HepG2 (cell line): Measurements from ENCODE around the gene MEGF6. TPM values are rescaled to one million over a fixed set of nuclear protein-coding genes. Genes with fewer than 3 reads are reported as not detected.
A peak's percentile ranks its signal among the peaks of the same experiment; 100 is the strongest.

Experiments used
- GZF1 ChIP-seq: sonication (generic); formaldehyde crosslinking; IDR thresholded peaks from 2 replicates; pipeline ENCODE4 v1.5.1; 2020; ENCODE audit warnings: mild to moderate bottlenecking, missing genetic modification reagents
- HOXA5 ChIP-seq: sonication (generic); formaldehyde crosslinking; IDR thresholded peaks from 2 replicates; pipeline ENCODE4 v1.4.0; 2020; ENCODE audit warnings: missing genetic modification reagents
- MED1 ChIP-seq: sonication (generic); formaldehyde crosslinking; IDR thresholded peaks from 2 replicates; pipeline ENCODE4 v1.4.0; 2020; ENCODE audit warnings: missing genetic modification reagents
- MTA1 ChIP-seq: sonication (generic); formaldehyde crosslinking; IDR thresholded peaks from 2 replicates; pipeline ENCODE4 v1.4.0; 2020; ENCODE audit warnings: missing genetic modification reagents, mild to moderate bottlenecking, borderline replicate concordance
- MYC ChIP-seq: sonication (generic); formaldehyde crosslinking; IDR thresholded peaks from 2 replicates; pipeline ENCODE4 v1.9.0; 2021; ENCODE audit warnings: missing genetic modification reagents, borderline replicate concordance
- PAF1 ChIP-seq: IDR thresholded peaks from 2 replicates; pipeline ENCODE4 v1.6.1; 2016; ENCODE audit warnings: missing genetic modification reagents, missing compliant biosample characterization
- PITX1 ChIP-seq: sonication (generic); formaldehyde crosslinking; IDR thresholded peaks from 2 replicates; pipeline ENCODE4 v1.5.1; 2020; ENCODE audit warnings: mild to moderate bottlenecking, missing genetic modification reagents
- RFX3 ChIP-seq: IDR thresholded peaks from 2 replicates; pipeline ENCODE4 v1.6.1; 2016; ENCODE audit warnings: missing biosample characterization, missing genetic modification reagents
- RNF2 ChIP-seq: fragments of 450-650 bp; conservative IDR thresholded peaks from 2 replicates; pipeline ENCODE4 v1.6.1; 2016; ENCODE audit warnings: low read depth
- SNAPC5 ChIP-seq: sonication (generic); formaldehyde crosslinking; IDR thresholded peaks from 2 replicates; pipeline ENCODE4 v1.8.1; 2023; ENCODE audit warnings: mild to moderate bottlenecking, missing genetic modification reagents, borderline replicate concordance
- SRSF9 ChIP-seq: fragments of 200-400 bp; formaldehyde crosslinking; IDR thresholded peaks from 2 replicates; pipeline ENCODE4 v1.6.1; 2018; ENCODE audit warnings: borderline replicate concordance, mild to moderate bottlenecking, low read depth, low read length; ENCODE audit not compliant: insufficient read depth, poor library complexity, severe bottlenecking
- YY1 ChIP-seq: IDR thresholded peaks from 2 replicates; pipeline ENCODE4 v1.6.1; 2011; ENCODE audit warnings: low read length, low read depth, moderate library complexity, mild to moderate bottlenecking; ENCODE audit not compliant: insufficient read depth, insufficient replicate concordance
- ZNF562 ChIP-seq: sonication (generic); formaldehyde crosslinking; IDR thresholded peaks from 2 replicates; pipeline ENCODE4 v1.8.0; 2022; ENCODE audit warnings: missing genetic modification reagents, borderline replicate concordance
- ZNF569 ChIP-seq: sonication (generic); formaldehyde crosslinking; IDR thresholded peaks from 2 replicates; pipeline ENCODE4 v1.5.0; 2020; ENCODE audit warnings: mild to moderate bottlenecking, missing genetic modification reagents, moderate library complexity, borderline replicate concordance
- ZNF607 ChIP-seq: sonication (generic); formaldehyde crosslinking; IDR thresholded peaks from 2 replicates; pipeline ENCODE4 v1.5.1; 2020; ENCODE audit warnings: missing genetic modification reagents, mild to moderate bottlenecking, borderline replicate concordance
- ZNF678 ChIP-seq: sonication (generic); formaldehyde crosslinking; IDR thresholded peaks from 2 replicates; pipeline ENCODE4 v1.4.0; 2020; ENCODE audit warnings: mild to moderate bottlenecking, missing genetic modification reagents
- ZNF788 ChIP-seq: sonication (generic); formaldehyde crosslinking; IDR thresholded peaks from 2 replicates; pipeline ENCODE4 v1.5.0; 2020; ENCODE audit warnings: mild to moderate bottlenecking, missing genetic modification reagents, borderline replicate concordance
- polyA plus RNA-seq, 8 experiments: library from polyadenylated mRNA; depleted of rRNA in 3 of 8; stranded (reverse) in 7 of 8; unstranded in 1 of 8; fragments of >200 nt; fragmentation: Illumina TruSeq in 4 of 8; extraction: Trizol in 4 of 8; gene quantifications; 2 replicates each; pipeline versions ENCODE4 v1.2.1 to v1.2.3, GENCODE V29; 2011 to 2016; ENCODE audit warnings: low read depth in 4 of 8, missing spikeins in 1 of 8, mixed read lengths in 1 of 8; ENCODE audit not compliant: insufficient read depth in 1 of 8
- total RNA-seq, 5 experiments: library from RNA; depleted of rRNA; stranded (reverse); fragments of >200 nt; fragmentation: Illumina TruSeq; extraction: Trizol; gene quantifications; 2 replicates each; pipeline ENCODE4 v1.2.3, GENCODE V29; 2016; ENCODE audit warnings: low read depth in 1 of 5
- TF ChIP-seq, protein P1 (sequence below): sonication (generic); formaldehyde crosslinking; IDR thresholded peaks from 2 replicates; pipeline ENCODE4 v1.8.1; 2022; ENCODE audit warnings: low read depth, mild to moderate bottlenecking, missing genetic modification reagents
- TF ChIP-seq, protein P2 (sequence below): sonication (generic); formaldehyde crosslinking; IDR thresholded peaks from 2 replicates; pipeline ENCODE4 v1.5.1; 2020; ENCODE audit warnings: missing genetic modification reagents, mild to moderate bottlenecking, borderline replicate concordance
- TF ChIP-seq, protein P3 (sequence below): sonication (generic); formaldehyde crosslinking; IDR thresholded peaks from 2 replicates; pipeline ENCODE4 v1.4.0; 2020; ENCODE audit warnings: missing genetic modification reagents

The MEGF6 gene
- total and polyA plus RNA-seq, 2 of the 13 experiments (the other 11 are each of a cell fraction or from before 2014, with no cell fraction given) = 1.9 TPM

DNA sequence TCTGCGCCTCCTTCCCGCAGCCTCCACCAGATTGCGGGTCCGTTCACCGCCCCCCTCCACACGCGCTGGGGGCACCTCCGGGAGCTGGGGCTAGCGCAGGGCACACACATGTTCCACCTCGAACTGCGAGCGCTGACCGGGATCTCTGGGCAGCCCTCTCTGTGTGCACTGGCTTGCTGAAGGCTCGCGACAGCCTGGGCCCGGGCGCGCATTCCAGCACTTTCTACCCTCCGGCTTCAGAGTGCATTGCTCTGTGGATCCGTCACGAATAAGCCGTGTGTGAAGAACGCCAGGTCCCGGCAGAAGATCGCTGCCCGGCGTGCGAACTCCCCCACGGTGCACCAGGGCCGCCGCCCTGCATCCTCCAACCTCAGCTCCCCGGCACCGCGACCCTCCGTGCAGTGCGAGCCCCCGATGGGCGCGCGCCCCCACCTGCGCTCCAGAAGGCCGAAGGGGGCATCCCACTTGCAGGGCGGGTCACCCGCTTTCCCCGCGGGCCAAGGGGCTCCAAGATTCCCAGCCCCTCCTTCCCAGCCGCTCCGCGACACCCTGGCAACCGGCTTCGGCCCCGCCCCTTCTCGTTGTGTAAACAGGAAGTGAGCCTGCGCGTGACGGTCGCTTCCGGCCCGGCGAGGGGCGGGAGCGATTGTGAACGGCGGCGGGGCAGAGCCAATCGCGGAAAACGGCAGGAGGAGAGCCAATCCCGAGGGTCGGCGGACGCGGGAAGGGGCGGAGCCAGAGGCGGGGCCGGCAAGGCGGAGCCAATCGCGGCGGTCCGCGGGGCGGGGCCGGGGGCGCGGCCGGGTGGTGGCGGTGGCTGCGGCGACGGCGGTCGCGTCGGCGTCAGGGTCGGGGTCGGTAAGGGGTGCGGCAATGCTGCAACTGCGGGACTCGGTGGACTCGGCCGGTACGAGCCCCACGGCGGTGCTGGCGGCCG is 13.2 kb upstream of the MEGF6 start, which contains the start of gene TPRG1L (continued):
- TF ChIP-seq, protein P1, sequence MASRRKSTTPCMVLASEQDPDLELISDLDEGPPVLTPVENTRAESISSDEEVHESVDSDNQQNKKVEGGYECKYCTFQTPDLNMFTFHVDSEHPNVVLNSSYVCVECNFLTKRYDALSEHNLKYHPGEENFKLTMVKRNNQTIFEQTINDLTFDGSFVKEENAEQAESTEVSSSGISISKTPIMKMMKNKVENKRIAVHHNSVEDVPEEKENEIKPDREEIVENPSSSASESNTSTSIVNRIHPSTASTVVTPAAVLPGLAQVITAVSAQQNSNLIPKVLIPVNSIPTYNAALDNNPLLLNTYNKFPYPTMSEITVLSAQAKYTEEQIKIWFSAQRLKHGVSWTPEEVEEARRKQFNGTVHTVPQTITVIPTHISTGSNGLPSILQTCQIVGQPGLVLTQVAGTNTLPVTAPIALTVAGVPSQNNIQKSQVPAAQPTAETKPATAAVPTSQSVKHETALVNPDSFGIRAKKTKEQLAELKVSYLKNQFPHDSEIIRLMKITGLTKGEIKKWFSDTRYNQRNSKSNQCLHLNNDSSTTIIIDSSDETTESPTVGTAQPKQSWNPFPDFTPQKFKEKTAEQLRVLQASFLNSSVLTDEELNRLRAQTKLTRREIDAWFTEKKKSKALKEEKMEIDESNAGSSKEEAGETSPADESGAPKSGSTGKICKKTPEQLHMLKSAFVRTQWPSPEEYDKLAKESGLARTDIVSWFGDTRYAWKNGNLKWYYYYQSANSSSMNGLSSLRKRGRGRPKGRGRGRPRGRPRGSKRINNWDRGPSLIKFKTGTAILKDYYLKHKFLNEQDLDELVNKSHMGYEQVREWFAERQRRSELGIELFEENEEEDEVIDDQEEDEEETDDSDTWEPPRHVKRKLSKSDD (CRISPR knock-in tag) = 0 out of 2 replicates have a peak, but pooled peaks have one; percentile 37
- TF ChIP-seq ZNF569 (CRISPR knock-in tag) = no peak
- TF ChIP-seq SRSF9 = no peak
- TF ChIP-seq GZF1 = peak; percentile 73; the same call in 1 of the 2 replicates
- no peak for TF ChIP-seq PAF1 (CRISPR knock-in tag)
- no peak for TF ChIP-seq ZNF562 (CRISPR knock-in tag)
- no peak for TF ChIP-seq ZNF788 (CRISPR knock-in tag)
- TF ChIP-seq MTA1 (CRISPR knock-in tag) = 0 out of 2 replicates have a peak, but pooled peaks have one; percentile 32
- TF ChIP-seq, protein P2, sequence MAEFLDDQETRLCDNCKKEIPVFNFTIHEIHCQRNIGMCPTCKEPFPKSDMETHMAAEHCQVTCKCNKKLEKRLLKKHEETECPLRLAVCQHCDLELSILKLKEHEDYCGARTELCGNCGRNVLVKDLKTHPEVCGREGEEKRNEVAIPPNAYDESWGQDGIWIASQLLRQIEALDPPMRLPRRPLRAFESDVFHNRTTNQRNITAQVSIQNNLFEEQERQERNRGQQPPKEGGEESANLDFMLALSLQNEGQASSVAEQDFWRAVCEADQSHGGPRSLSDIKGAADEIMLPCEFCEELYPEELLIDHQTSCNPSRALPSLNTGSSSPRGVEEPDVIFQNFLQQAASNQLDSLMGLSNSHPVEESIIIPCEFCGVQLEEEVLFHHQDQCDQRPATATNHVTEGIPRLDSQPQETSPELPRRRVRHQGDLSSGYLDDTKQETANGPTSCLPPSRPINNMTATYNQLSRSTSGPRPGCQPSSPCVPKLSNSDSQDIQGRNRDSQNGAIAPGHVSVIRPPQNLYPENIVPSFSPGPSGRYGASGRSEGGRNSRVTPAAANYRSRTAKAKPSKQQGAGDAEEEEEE (CRISPR knock-in tag) = no peak
- peak; percentile 22 for TF ChIP-seq YY1
- no peak for TF ChIP-seq SNAPC5 (CRISPR knock-in tag)
- TF ChIP-seq ZNF678 = 0 out of 2 replicates have a peak, but pooled peaks have one; percentile 55
- TF ChIP-seq RNF2 = no peak
- TF ChIP-seq PITX1 = peak; percentile 62; the same call in 1 of the 2 replicates
- peak; percentile 37; the same call in 1 of the 2 replicates for TF ChIP-seq ZNF607
- TF ChIP-seq MED1 (CRISPR knock-in tag) = peak; percentile 32; the same call in 1 of the 2 replicates
- TF ChIP-seq HOXA5 (CRISPR knock-in tag) = peak; percentile 76; the same call in 1 of the 2 replicates
- TF ChIP-seq, protein P3, sequence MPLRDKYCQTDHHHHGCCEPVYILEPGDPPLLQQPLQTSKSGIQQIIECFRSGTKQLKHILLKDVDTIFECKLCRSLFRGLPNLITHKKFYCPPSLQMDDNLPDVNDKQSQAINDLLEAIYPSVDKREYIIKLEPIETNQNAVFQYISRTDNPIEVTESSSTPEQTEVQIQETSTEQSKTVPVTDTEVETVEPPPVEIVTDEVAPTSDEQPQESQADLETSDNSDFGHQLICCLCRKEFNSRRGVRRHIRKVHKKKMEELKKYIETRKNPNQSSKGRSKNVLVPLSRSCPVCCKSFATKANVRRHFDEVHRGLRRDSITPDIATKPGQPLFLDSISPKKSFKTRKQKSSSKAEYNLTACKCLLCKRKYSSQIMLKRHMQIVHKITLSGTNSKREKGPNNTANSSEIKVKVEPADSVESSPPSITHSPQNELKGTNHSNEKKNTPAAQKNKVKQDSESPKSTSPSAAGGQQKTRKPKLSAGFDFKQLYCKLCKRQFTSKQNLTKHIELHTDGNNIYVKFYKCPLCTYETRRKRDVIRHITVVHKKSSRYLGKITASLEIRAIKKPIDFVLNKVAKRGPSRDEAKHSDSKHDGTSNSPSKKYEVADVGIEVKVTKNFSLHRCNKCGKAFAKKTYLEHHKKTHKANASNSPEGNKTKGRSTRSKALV (CRISPR knock-in tag) = peak; percentile 71; the same call in 1 of the 2 replicates
- TF ChIP-seq RFX3 (CRISPR knock-in tag) = peak; percentile 70
- peak; percentile 52; the same call in 1 of the 2 replicates for TF ChIP-seq MYC (CRISPR knock-in tag)
